ENCODE results near the gene CTRB1. TPM values are rescaled to one million over a fixed set of nuclear protein-coding genes. Genes with fewer than 3 reads are reported as not detected.

CTRB1 gene
- total and polyA plus RNA-seq, 2 of the 13 experiments (the other 11 are each of a cell fraction or from before 2014, with no cell fraction given), result not detected

GRCh38 chr16:75272097-75272551 is 53.3 kb downstream of the CTRB1 start:
- DNase-seq (ENCODE audit: low spot score), result peak; percentile 73
- 10% methylated on average over 10 of the region's 12 CpGs for WGBS (ENCODE audit: low lambda C conversion rate)
- ChIA-PET POLR2A (interaction anchor here (0.9 to 4.5 kb wide), 6 partner anchors 9 to 38 kb away, joined by 3 to 41 read pairs (median 6); no protein-coding TSS in a partner anchor), CTCF (ENCODE audit: low intra/inter-chr PET ratio, low total read pairs) (no interaction called here)
- peak overlapping the region; percentile 8 for H2AFZ ChIP-seq (ENCODE audit: low read length)
- no peaks in the 10 kb centered on the region for H3K27me3 ChIP-seq (ENCODE audit: control insufficient read depth in 1 of 2, insufficient read depth in 2 of 2, low read length in 2 of 2)
- FAIRE-seq, result peak; percentile 49
- H3K4me1 ChIP-seq (ENCODE audit: insufficient read depth, low read length), result peaks cover 60% of the 10 kb centered on the region
- intact Hi-C loops (cut with micrococcal nuclease; ENCODE audit: unreplicated experiment), result no loop called here
- BruUV-seq (replicated peaks), result no TSS peak
- peak overlapping the region; percentile 41 to 59 (median 56) for H3K4me3 ChIP-seq (replicated peaks in 1 of 3; ENCODE audit: insufficient read depth in 1 of 3, low read depth in 2 of 3, low read length in 3 of 3)
- no peaks in the 10 kb centered on the region for H3K9me3 ChIP-seq (ENCODE audit: low read length)
- in situ Hi-C loops (cut with HindIII; ENCODE audit: extremely low pct_ligation_motif_present, low pct_unique_long_range_greater_than_20kb), result no loop called here
- H3K79me2 ChIP-seq (ENCODE audit: insufficient read depth, low read length), result no peaks in the 10 kb centered on the region
- peak overlapping the region; percentile 88 for H3K4me2 ChIP-seq (ENCODE audit: low read depth, low read length)
- peak overlapping the region; percentile 37 for H3K9ac ChIP-seq (ENCODE audit: insufficient read depth, low read depth, low read length)
- peak; percentile 37 for ATAC-seq
- H3K36me3 ChIP-seq (replicated peaks in 1 of 2; ENCODE audit: control insufficient read depth in 1 of 2, insufficient read depth in 2 of 2, low read length in 2 of 2), result no peaks in the 10 kb centered on the region
- no peaks in the 10 kb centered on the region for H4K20me1 ChIP-seq (ENCODE audit: insufficient read depth, low read length)
- no peak overlapping the region for H3K27ac ChIP-seq (ENCODE audit: extremely low read length, insufficient read depth, low read length)
- TF ChIP-seq SPEN (CRISPR knock-in tag; IDR thresholded peaks at IDR 0.05; ENCODE audit: low read depth), result no peak
- peak; percentile 21; the same call in 1 of the 2 replicates for TF ChIP-seq IKZF5 (CRISPR knock-in tag; IDR thresholded peaks at IDR 0.05)
- no peak for TF ChIP-seq ESRRA (CRISPR knock-in tag; IDR thresholded peaks at IDR 0.05; ENCODE audit: low read depth)
- 0 out of 2 replicates have a peak, but pooled peaks have one; percentile 11 for TF ChIP-seq ZBTB7B (CRISPR knock-in tag; IDR thresholded peaks at IDR 0.05)
- TF ChIP-seq HNRNPH1 (optimal IDR thresholded peaks at IDR 0.05; ENCODE audit: low read depth, low read length), result no peak
- TF ChIP-seq ZNF724P (CRISPR knock-in tag; IDR thresholded peaks at IDR 0.05; ENCODE audit: borderline replicate concordance), result 0 out of 2 replicates have a peak, but pooled peaks have one; percentile 15
- TF ChIP-seq EP300 (IDR thresholded peaks at IDR 0.05; ENCODE audit: low read depth in 2 of 2, low read length in 2 of 2), result no peak
- no peak for TF ChIP-seq EP300 (CRISPR knock-in tag; IDR thresholded peaks at IDR 0.05; ENCODE audit: borderline replicate concordance)
- TF ChIP-seq ZNF687 (CRISPR knock-in tag; IDR thresholded peaks at IDR 0.05), result peak; percentile 53; the same call in 1 of the 2 replicates
- no peak for TF ChIP-seq ZNF256 (CRISPR knock-in tag; conservative IDR thresholded peaks at IDR 0.05)
- no peak for TF ChIP-seq CBX2 (IDR thresholded peaks at IDR 0.05; ENCODE audit: low read depth, low read length)
- peak; percentile 48; the same call in 1 of the 2 replicates for TF ChIP-seq CBX2 (CRISPR knock-in tag; IDR thresholded peaks at IDR 0.05; ENCODE audit: low read depth)
- 0 out of 2 replicates have a peak, but pooled peaks have one; percentile 41 for TF ChIP-seq ETV6 (CRISPR knock-in tag; conservative IDR thresholded peaks at IDR 0.05)
- TF ChIP-seq SAP130 (CRISPR knock-in tag; IDR thresholded peaks at IDR 0.05; ENCODE audit: low read depth), result peak; percentile 48
- TF ChIP-seq SP5 (CRISPR knock-in tag; IDR thresholded peaks at IDR 0.05; ENCODE audit: borderline replicate concordance, low read depth), result 0 out of 2 replicates have a peak, but pooled peaks have one; percentile 5
- no peak for TF ChIP-seq ZNF546 (CRISPR knock-in tag; conservative IDR thresholded peaks at IDR 0.05)
- no peak for TF ChIP-seq MATR3 (CRISPR knock-in tag; IDR thresholded peaks at IDR 0.05)
- TF ChIP-seq POLR2AphosphoS2 (IDR thresholded peaks at IDR 0.05; ENCODE audit: low read depth, low read length), result no peak
